ENCODE measurements around the gene AOX1.

- TF ChIP-seq RNF2 (IDR thresholded peaks at IDR 0.05; ENCODE audit: borderline replicate concordance, low read depth, low read length, missing control alignments, poor library complexity, severe bottlenecking) (no peak), CHD7 (IDR thresholded peaks at IDR 0.05; ENCODE audit: insufficient replicate concordance, low read length) (no peak), EZH2 (IDR thresholded peaks at IDR 0.05; ENCODE audit: low read depth, low read length, severe bottlenecking) (no peak), CTCF (IDR thresholded peaks at IDR 0.05; ENCODE audit: control extremely low read depth in 1 of 3, insufficient read depth in 1 of 3, low read depth in 1 of 3, low read length in 3 of 3) (no peak), SRF (IDR thresholded peaks at IDR 0.05; ENCODE audit: low read depth, low read length) (no peak), JUND (IDR thresholded peaks at IDR 0.05; ENCODE audit: low read length) (no peak), CTBP2 (IDR thresholded peaks at IDR 0.05; ENCODE audit: borderline replicate concordance, insufficient read depth, insufficient read length, low read length) (no peak), JUN (IDR thresholded peaks at IDR 0.05; ENCODE audit: low read depth, low read length) (no peak)
These were observed 38.8 kb downstream of the AOX1 start for GRCh38 chr2:200624658-200625057.
